ENCODE results near the gene MAPK7. TPM values are rescaled to one million over a fixed set of nuclear protein-coding genes. Genes with fewer than 3 reads are reported as not detected.

Gene MAPK7
- total and polyA plus RNA-seq, 2 donors (not counting 1 experiment from before 2014, with no cell fraction given), result 12.8 to 18.8 TPM

DNA sequence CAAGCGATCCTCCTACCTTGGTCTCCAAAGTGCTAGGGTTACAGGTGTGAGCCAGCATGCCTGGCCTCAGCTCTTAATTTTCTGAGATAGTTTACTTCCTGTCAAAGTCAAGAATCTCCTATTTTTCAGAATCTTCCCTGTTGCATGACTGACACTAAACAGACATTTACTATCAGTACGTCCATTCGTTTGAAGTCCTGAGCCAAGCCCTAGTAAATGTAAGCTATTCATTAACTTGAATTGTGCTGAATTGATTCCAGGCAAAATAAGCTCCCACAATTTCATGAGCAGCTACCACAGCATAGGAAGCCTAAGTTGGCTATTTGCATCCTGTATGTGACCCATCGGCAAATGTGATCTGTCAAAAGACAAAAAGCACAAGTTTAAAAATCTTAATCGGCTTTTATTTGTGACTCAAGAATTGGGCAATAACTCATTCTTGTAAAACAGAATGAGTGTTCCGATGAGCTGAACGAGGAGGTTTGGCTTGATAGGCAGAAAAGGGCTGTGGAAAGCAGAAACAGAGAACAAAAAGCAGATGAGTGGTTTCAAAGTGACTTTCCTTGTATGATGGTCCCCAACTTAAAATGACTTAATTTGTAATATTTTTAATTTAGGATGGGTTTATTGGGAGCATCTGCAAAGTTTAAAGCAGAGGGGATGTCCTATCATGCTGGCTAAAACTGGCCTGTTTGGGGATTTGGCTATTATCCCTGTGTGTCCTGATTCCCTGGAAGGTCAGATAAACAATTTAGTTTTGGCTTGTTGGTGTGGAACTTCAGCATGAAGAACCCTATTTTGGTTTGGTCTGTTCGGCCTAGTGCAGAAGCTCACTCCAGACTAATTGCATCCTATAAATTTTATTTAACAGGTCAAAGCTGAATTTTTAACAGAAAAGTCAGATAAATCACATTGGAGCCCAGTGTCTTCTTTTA lies 46.9 kb downstream of the MAPK7 start:
- Histone ChIP-seq H3K79me2 (ENCODE audit: control insufficient read depth, insufficient read depth, low read length) (no peaks in the 10 kb centered on the region), H3K4me3 (replicated peaks in 1 of 4; ENCODE audit: control extremely low read depth in 1 of 4, insufficient read depth in 1 of 4, low read depth in 3 of 4, low read length in 4 of 4) (no peak overlapping the region), H3K4me1 (ENCODE audit: control insufficient read depth, extremely low read depth, insufficient read depth, low read length) (no peaks in the 10 kb centered on the region), H3K27ac (ENCODE audit: insufficient read depth, low read length) (no peak overlapping the region), H3K27me3 (ENCODE audit: control insufficient read depth, insufficient read depth, low read length) (no peaks in the 10 kb centered on the region), H3K36me3 (ENCODE audit: control insufficient read depth, insufficient read depth, low read length) (no peaks in the 10 kb centered on the region), H4K20me1 (ENCODE audit: control insufficient read depth, extremely low read depth, insufficient read depth, low read length) (no peaks in the 10 kb centered on the region), H3K4me2 (ENCODE audit: extremely low read depth, insufficient read depth, low read length) (peak overlapping the region; percentile 13), H3K9ac (ENCODE audit: insufficient read depth, low read length) (no peak overlapping the region), H3K9me3 (ENCODE audit: control insufficient read depth, insufficient read depth, low read depth, low read length) (no peaks in the 10 kb centered on the region), H2AFZ (ENCODE audit: low read length) (no peak overlapping the region)
- DNase-seq (ENCODE audit: low read depth in 2 of 2), result peak in 1 of 2 donors; percentile 68
- TF ChIP-seq, protein P1, sequence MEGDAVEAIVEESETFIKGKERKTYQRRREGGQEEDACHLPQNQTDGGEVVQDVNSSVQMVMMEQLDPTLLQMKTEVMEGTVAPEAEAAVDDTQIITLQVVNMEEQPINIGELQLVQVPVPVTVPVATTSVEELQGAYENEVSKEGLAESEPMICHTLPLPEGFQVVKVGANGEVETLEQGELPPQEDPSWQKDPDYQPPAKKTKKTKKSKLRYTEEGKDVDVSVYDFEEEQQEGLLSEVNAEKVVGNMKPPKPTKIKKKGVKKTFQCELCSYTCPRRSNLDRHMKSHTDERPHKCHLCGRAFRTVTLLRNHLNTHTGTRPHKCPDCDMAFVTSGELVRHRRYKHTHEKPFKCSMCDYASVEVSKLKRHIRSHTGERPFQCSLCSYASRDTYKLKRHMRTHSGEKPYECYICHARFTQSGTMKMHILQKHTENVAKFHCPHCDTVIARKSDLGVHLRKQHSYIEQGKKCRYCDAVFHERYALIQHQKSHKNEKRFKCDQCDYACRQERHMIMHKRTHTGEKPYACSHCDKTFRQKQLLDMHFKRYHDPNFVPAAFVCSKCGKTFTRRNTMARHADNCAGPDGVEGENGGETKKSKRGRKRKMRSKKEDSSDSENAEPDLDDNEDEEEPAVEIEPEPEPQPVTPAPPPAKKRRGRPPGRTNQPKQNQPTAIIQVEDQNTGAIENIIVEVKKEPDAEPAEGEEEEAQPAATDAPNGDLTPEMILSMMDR (conservative IDR thresholded peaks at IDR 0.05 in 1 of 2, IDR thresholded peaks at IDR 0.05 in 1 of 2; ENCODE audit: low read depth in 1 of 2, low read length in 2 of 2), result no peak
- TF ChIP-seq EZH2 (IDR thresholded peaks at IDR 0.05; ENCODE audit: low read length, missing control alignments), result no peak

DNA sequence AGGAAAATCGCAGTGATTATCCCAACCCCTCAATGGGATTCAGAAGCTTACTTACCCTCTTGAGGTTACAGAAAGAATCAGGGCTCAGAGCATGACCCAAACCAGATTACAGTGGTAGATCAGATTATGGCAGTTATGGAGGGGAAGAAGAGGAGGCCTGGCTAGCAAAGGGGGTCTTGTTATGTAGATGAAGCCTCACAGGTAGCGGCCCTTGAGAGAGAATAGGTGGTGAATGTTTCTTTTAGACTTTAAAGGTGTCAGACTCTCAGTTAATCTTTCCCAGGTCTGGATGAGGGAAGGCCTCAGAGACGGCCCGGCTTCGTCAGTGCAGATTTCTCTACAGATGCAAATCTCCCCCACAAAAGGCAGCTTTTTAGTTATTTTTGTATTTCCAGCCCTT lies 48.3 kb downstream of the MAPK7 start:
- H4K20me1 ChIP-seq (ENCODE audit: control insufficient read depth, extremely low read depth, insufficient read depth, low read length), result no peaks in the 10 kb centered on the region
- no peaks in the 10 kb centered on the region for H3K4me1 ChIP-seq (ENCODE audit: control insufficient read depth, extremely low read depth, insufficient read depth, low read length)
- no peak overlapping the region for H3K9ac ChIP-seq (ENCODE audit: insufficient read depth, low read length)
- no peaks in the 10 kb centered on the region for H3K79me2 ChIP-seq (ENCODE audit: control insufficient read depth, insufficient read depth, low read length)
- H2AFZ ChIP-seq (ENCODE audit: low read length), result no peak overlapping the region
- H3K27me3 ChIP-seq (ENCODE audit: control insufficient read depth, insufficient read depth, low read length), result no peaks in the 10 kb centered on the region
- no peak overlapping the region for H3K4me3 ChIP-seq (replicated peaks in 1 of 4; ENCODE audit: control extremely low read depth in 1 of 4, insufficient read depth in 1 of 4, low read depth in 3 of 4, low read length in 4 of 4)
- DNase-seq (ENCODE audit: low read depth in 2 of 2), result no peak
- TF ChIP-seq, protein P1 (conservative IDR thresholded peaks at IDR 0.05 in 1 of 2, IDR thresholded peaks at IDR 0.05 in 1 of 2; ENCODE audit: low read depth in 1 of 2, low read length in 2 of 2), result no peak
- TF ChIP-seq EZH2 (IDR thresholded peaks at IDR 0.05; ENCODE audit: low read length, missing control alignments), result no peak
- H3K9me3 ChIP-seq (ENCODE audit: control insufficient read depth, insufficient read depth, low read depth, low read length), result no peaks in the 10 kb centered on the region
- H3K27ac ChIP-seq (ENCODE audit: insufficient read depth, low read length), result no peak overlapping the region
- H3K4me2 ChIP-seq (ENCODE audit: extremely low read depth, insufficient read depth, low read length), result no peak overlapping the region
- H3K36me3 ChIP-seq (ENCODE audit: control insufficient read depth, insufficient read depth, low read length), result no peaks in the 10 kb centered on the region

DNA sequence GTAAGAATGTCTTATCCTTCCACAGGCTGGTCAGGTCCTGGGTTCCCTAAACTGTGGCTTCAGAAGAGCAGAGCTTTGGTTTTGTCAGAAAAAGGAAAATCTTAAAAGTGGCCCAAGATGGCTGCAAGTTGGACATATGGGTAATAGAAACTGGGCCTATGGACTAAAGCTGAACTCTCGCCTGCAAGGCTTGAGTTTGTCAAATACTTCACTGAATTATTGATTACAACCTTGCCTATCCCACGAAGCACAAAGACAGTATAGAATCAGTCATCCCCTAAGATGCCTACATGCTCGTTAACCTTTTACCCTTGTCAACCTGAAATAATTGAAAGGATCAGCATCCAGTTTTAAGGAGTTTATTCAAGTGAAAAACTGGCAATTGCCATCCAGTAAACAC lies 53.4 kb downstream of the MAPK7 start:
- no peaks in the 10 kb centered on the region for H3K9me3 ChIP-seq (ENCODE audit: control insufficient read depth, insufficient read depth, low read depth, low read length)
- no peak for DNase-seq (ENCODE audit: low read depth in 2 of 2)
- TF ChIP-seq EZH2 (IDR thresholded peaks at IDR 0.05; ENCODE audit: low read length, missing control alignments), result no peak
- TF ChIP-seq, protein P1 (conservative IDR thresholded peaks at IDR 0.05 in 1 of 2, IDR thresholded peaks at IDR 0.05 in 1 of 2; ENCODE audit: low read depth in 1 of 2, low read length in 2 of 2), result no peak
- no peaks in the 10 kb centered on the region for H3K79me2 ChIP-seq (ENCODE audit: control insufficient read depth, insufficient read depth, low read length)
- no peaks in the 10 kb centered on the region for H3K4me1 ChIP-seq (ENCODE audit: control insufficient read depth, extremely low read depth, insufficient read depth, low read length)
- H3K27me3 ChIP-seq (ENCODE audit: control insufficient read depth, insufficient read depth, low read length), result no peaks in the 10 kb centered on the region
- no peaks in the 10 kb centered on the region for H4K20me1 ChIP-seq (ENCODE audit: control insufficient read depth, extremely low read depth, insufficient read depth, low read length)
- H3K4me3 ChIP-seq (replicated peaks in 1 of 4; ENCODE audit: control extremely low read depth in 1 of 4, insufficient read depth in 1 of 4, low read depth in 3 of 4, low read length in 4 of 4), result no peak overlapping the region
- no peak overlapping the region for H2AFZ ChIP-seq (ENCODE audit: low read length)
- no peaks in the 10 kb centered on the region for H3K36me3 ChIP-seq (ENCODE audit: control insufficient read depth, insufficient read depth, low read length)
- H3K9ac ChIP-seq (ENCODE audit: insufficient read depth, low read length), result no peak overlapping the region
- H3K4me2 ChIP-seq (ENCODE audit: extremely low read depth, insufficient read depth, low read length), result no peak overlapping the region
- no peak overlapping the region for H3K27ac ChIP-seq (ENCODE audit: insufficient read depth, low read length)

Other genes starting within 250 kb of the MAPK7 start
- 20.3 and 36.0 TPM in 2 replicates for gene EPN2, start 141.1 kb upstream of the MAPK7 start, total RNA-seq
- 23.8 and 27.0 TPM in 2 replicates for gene EPN2, start 141.1 kb upstream of the MAPK7 start, polyA plus RNA-seq
- gene B9D1, start 15.8 kb upstream of the MAPK7 start, total RNA-seq, result 20.8 and 38.5 TPM in 2 replicates
- 32.0 and 35.7 TPM in 2 replicates for gene B9D1, start 15.8 kb upstream of the MAPK7 start, polyA plus RNA-seq
- 81.3 and 137 TPM in 2 replicates for gene MFAP4, start 8.7 kb downstream of the MAPK7 start, total RNA-seq
- gene MFAP4, start 8.7 kb downstream of the MAPK7 start, polyA plus RNA-seq, result 37.8 and 53.3 TPM in 2 replicates
- gene RNF112, start 32.7 kb downstream of the MAPK7 start, total RNA-seq, result 7.2 and 21.5 TPM in 2 replicates
- 1.5 and 2.8 TPM in 2 replicates for gene RNF112, start 32.7 kb downstream of the MAPK7 start, polyA plus RNA-seq
- 0.26 and 0.66 TPM in 2 replicates for gene SLC47A1, start 155.4 kb downstream of the MAPK7 start, total RNA-seq
- 0.03 and 0.12 TPM in 2 replicates for gene SLC47A1, start 155.4 kb downstream of the MAPK7 start, polyA plus RNA-seq

Measured in fibroblast of lung (primary cell).